Gastrocnemius medialis (tissue), 4 donors: Measurements from ENCODE around the gene DYNLT2.
A peak's percentile ranks its signal among the peaks of the same experiment; 100 is the strongest.

ENCODE experiments used
- POLR2A ChIP-seq, 2 donors: fragments of 450-650 bp; IDR thresholded peaks; one replicate each; pipeline ENCODE4 v1.6.1; 2017; ENCODE audit warnings: antibody characterized with exemption in 2 of 2, mild to moderate bottlenecking in 2 of 2, moderate library complexity in 2 of 2
- TF ChIP-seq, protein P1 (sequence below), 5 experiments: fragments of 450-650 bp in 3 of 5; fragments of 200-600 bp in 2 of 5; sonication (generic) in 2 of 5; IDR thresholded peaks in 4 of 5; conservative IDR thresholded peaks in 1 of 5; 1 replicate in 4 of 5; 2 replicates in 1 of 5; pipeline ENCODE4 v1.5.1; 2016 to 2019; ENCODE audit warnings: antibody characterized with exemption in 5 of 5, mild to moderate bottlenecking in 3 of 5, moderate library complexity in 3 of 5

DNA sequence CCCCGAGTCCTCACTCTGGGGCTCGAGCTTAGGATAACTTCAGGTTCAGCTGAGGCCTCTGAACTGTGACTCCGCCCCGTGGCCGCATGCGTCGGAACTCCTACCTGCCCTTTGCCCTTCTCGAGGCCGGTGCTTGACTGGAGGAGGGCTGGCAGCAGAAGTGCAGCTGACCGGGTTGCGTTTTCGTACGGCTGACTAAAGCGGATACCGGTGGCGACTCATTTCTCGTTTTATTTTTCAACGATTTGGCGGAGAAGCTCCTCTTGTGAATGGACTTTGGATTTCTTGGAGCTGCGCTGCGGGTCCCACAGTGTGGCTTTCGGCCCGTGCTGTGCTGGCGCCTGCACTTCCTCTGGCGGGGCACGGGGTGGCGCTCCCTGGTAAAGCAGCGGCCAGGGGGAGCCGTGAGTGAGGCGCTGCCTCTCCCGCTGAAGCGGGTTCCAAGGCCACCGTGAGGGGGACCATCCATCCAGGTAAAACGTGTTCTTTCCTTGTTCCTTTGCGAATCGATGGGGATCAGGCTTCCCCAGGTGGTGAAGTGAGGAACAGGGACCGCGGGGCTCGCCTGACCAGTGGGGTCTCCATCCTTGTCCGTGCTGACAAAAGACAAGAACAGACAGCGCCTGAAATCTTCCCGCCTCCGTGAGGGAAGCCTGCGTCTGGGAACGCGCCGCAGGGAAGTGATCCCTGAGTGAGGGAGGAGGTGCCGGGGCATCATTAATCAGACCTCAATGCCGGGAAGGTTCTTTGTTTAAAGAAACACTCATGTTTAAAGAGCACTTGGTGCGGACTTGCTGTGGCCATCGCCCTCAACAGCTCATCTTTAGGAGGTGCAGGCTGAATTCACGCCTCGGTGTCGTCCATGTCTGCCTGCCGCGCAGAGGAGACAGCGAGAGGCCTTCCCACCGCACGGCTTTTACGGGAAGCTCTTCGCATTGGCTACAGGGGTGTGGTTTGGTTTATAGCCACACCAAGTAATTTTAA, 38.9 kb upstream of the DYNLT2 start:
- TF ChIP-seq, protein P1, sequence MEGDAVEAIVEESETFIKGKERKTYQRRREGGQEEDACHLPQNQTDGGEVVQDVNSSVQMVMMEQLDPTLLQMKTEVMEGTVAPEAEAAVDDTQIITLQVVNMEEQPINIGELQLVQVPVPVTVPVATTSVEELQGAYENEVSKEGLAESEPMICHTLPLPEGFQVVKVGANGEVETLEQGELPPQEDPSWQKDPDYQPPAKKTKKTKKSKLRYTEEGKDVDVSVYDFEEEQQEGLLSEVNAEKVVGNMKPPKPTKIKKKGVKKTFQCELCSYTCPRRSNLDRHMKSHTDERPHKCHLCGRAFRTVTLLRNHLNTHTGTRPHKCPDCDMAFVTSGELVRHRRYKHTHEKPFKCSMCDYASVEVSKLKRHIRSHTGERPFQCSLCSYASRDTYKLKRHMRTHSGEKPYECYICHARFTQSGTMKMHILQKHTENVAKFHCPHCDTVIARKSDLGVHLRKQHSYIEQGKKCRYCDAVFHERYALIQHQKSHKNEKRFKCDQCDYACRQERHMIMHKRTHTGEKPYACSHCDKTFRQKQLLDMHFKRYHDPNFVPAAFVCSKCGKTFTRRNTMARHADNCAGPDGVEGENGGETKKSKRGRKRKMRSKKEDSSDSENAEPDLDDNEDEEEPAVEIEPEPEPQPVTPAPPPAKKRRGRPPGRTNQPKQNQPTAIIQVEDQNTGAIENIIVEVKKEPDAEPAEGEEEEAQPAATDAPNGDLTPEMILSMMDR (IDR thresholded peaks at IDR 0.05 in 4 of 5, conservative IDR thresholded peaks at IDR 0.05 in 1 of 5), result peak; percentile 82 to 99 (median 92)
- no peak for TF ChIP-seq POLR2A (IDR thresholded peaks at IDR 0.05)
